GM21381 (cell line): ENCODE measurements around the gene ATP5PF.
"Not testable (repeated sequence)": the region's sequence is repeated elsewhere in the genome, so short reads cannot be mapped to it uniquely, and the experiment has no call there.

ENCODE experiments used
- ATAC-seq: cut with Tn5 transposase; IDR thresholded peaks from one replicate; pipeline ENCODE4 v1.9.1; 2021; ENCODE audit warnings: mild to moderate bottlenecking, moderate library complexity; ENCODE audit not compliant: unreplicated experiment

The ATP5PF gene

DNA sequence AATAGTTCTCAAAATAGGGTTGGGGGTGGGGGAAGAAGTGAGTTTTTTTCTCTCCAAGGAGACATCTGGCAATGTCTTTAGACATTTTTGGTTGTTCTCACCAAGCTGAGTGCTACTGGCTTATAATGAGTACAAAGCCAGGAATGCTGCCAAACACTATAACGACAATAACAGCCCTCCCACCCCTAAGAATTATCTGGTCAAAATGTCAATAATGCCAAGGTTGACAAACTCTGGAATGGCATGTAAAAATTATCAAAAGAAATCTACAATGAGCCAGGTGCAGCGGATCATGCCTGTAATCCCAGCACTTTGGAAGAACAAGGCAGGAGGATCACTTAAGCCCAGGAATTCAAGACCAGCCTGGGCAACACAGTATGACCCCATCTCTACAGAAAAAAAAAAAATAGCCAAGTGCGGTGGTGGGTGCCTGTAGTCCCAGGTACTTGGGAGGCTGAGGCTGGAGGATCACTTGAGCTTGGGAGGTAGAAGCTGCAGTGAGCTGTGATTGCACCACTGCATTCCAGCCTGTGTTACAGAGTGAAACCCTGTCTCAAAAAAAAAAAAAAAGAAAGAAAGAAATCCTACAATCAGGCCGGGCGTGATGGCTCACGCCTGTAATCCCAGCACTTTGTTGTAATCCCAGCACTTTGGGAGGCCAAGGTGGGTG, 2.5 kb downstream of the ATP5PF start:
- no peak for ATAC-seq

DNA sequence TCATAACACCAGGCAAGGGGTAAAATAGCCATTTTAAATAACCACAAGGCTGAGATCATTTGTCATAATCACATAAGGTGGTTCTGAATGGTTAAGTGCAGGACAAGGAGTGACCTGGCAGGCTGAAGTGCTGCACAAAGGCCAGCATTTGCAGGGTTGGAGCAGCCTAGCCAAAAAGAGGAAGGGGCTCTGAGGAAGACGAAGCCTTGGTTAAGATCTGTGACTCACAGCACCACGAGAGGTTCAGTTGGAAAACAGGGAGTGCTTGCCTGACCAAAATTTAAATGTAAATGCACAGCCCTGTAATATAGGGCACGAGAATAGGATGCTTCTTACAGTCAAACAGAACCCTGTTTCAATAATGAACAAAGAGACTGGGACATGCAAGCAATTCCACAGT, 12.1 kb downstream of the ATP5PF start:
- no peak for ATAC-seq

DNA sequence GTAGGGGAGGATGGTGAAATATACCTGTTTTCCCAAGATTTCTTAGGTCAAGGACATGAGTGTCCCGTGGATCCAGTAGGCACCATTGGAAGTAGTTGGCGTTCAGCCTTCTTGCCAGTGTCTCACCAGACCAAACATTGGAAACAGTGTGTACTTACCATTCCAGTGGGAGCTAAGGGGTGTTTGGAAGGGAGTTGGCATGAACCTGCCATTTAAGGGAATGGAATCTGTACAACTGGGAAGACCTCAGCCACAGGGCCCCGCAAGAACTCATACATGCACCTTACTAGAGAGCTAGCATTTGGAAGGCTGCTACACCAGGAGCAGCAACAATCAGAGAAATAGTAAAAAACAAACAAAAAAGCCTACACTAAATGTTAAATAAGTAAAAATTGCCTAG, 12.7 kb downstream of the ATP5PF start:
- no peak for ATAC-seq

DNA sequence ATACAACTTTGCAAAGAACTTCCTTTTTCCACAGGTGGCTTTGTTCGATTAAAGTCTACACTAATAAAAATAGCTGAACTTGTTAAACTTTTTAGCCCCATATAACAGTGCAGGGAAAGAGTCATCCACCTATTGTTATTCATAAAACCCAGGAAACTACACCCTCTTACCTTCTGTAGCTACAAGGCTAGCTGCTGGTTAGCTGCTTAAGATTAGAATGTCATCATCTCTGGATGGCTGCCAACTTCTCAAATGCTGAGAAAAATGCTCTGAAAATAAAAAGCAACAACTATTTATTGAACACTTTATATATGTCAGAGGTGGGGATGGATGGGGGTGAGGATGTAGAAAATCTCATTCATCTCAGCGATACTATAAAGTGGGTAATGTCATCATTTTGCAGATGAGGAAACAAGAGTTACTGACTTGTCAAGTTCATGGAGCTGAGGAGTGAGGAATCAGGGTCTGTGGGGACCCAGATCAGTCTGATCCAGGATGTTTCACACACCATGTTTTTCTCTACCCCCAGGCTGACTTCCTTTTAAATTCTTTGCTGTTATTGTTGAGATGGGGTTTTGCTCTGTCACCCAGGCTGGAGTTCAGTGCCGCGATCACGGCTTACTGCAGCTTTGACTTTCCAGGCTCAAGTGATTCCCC, 17.1 kb downstream of the ATP5PF start:
- no peak for ATAC-seq

GRCh38 chr21:25714066-25714465, 20.6 kb downstream of the ATP5PF start:
- not testable (repeated sequence) for ATAC-seq

DNA sequence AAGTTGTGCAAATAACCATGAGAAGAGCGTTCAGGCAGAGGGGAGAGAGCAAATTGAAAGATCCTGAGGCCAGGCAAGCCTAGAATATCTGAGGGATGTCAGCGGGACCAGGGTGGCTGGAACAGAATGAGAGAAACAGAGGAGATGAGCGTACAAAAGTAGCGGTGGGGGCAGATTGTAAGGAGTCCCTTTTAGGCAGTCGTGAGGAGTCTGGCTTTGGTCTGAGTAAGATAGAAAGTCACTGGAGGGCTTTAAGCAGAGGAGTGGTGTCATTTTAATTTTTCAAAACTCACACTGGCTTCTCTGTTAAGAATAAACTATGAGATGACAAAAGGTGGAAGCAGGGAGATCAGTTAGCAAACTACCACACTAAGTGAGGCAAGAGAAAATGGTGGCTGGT, 24.2 kb downstream of the ATP5PF start:
- ATAC-seq: no peak

DNA sequence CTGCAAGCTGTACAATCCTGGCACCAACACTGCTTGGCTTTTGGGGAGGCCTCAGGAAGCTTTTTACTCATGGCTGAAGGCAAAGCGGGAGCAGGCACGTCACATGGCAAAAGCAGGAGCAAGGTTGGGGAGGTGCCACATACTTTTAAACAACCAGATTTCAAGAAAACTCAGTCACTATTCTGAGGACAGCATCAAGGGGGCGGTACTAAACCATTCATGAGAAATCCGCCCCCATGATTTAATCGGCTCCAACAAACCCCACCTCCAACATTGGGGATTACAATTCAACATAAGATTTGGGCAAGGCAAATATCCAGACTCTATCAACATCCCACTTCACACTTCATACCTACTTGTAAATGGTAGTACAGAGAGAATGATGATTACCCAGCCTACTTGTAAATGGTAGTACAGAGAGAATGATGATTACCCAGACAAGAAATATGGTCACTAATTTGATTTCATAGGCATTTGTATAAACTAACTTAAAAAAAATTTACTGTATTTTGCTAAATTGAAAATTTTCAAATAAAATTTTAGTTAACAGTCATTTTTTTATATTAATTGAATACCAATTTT, 24.9 kb downstream of the ATP5PF start:
- no peak for ATAC-seq

GRCh38 chr21:25708467-25709065, 26.1 kb downstream of the ATP5PF start:
- no peak for ATAC-seq

- no peak for ATAC-seq
Observed at GRCh38 chr21:25701529-25701928, 33.2 kb downstream of the ATP5PF start.

- no peak for ATAC-seq
Observed at GRCh38 chr21:25700741-25701140, 34.0 kb downstream of the ATP5PF start.

DNA sequence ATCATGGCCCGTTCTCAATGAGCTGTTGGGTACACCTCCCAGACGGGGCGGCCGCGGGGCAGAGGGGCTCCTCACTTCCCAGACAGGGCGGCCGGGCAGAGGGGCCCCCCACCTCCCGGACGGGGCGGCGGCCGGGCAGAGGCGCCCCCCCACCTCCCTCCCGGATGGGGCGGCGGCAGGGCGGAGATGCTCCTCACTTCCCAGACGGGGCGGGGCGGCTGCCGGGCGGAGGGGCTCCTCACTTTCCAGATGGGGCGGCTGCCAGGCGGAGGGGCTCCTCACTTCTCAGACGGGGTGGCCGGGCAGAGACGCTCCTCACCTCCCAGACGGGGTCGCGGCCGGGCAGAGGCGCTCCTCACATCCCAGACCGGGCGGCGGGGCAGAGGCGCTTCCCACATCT, 39.2 kb downstream of the ATP5PF start:
- ATAC-seq: not testable (repeated sequence)

DNA sequence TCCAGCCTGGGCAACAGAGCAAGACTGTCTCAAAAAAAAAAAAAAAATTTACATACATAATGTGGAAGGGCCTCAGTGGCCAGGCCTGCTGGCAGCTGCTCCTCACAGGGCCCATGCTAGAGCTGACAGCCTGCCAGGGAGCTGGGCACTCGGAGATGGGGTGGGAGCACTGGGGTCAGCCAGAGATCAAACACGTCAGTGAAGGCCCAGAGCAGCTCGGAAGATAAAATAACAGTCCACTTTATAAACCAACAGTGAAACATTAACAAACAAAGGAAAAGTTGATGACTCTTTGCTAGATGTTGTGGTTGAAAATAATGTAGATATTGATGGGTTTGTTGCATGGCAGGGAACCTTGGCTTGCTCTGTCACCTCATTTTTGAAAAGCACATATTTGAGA, 42.7 kb downstream of the ATP5PF start:
- no peak for ATAC-seq

GRCh38 chr21:25689226-25689625, 45.5 kb downstream of the ATP5PF start:
- no peak for ATAC-seq

- no peak for ATAC-seq
Observed at GRCh38 chr21:25688275-25689155, 46.2 kb downstream of the ATP5PF start.

GRCh38 chr21:25687787-25688186, 46.9 kb downstream of the ATP5PF start:
- ATAC-seq: no peak

DNA sequence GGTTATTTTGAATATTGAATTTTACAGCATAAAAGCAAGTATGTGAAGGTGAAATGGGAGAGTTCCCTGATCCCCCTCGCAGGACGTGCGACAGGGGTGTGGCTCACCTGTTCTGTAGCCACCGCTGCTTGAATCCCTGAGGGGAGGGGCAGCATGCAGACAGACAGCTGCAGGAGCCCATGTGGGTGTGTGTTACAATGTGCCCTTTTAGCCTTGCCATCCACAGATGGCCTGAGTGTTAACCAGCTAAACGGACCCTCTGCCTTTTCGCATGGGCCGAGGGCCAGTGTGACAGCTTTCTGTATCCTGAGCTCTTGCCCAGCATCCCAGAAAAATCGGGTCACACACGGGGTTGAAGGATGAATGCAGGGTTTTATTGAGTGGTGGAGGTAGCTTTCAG, 52.3 kb downstream of the ATP5PF start:
- ATAC-seq: no peak

DNA sequence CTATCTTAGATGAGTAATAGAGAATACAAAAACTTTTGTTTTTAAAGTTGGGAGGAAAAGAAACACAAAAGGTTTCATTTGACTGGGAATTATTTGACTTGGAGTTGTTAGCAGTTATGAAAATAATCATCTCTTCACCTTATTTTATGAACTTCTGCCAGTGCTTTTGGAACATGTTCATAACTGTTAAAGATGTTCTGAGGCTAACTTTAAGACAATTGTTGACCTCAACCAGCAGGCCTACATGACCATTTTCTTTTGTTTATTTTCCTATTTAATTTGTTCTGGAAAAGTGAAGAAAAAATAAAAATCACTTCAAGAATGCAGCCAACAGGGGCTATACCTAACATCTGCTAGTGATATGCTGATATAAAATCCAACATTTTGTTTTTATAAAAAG, 58.3 kb downstream of the ATP5PF start:
- ATAC-seq: no peak
